Inflammatory macrophage treated with lipopolysaccharide for 4 hours (primary cell): ENCODE data around the gene TCF4.

ENCODE experiments used
- DNase-seq: peaks from one replicate; pipeline ENCODE4 v3.0.0-alpha.2; 2020

The TCF4 gene

GRCh38 chr18:55430026-55430425 is 158.0 kb downstream of the TCF4 start:
- no peak for DNase-seq

DNA sequence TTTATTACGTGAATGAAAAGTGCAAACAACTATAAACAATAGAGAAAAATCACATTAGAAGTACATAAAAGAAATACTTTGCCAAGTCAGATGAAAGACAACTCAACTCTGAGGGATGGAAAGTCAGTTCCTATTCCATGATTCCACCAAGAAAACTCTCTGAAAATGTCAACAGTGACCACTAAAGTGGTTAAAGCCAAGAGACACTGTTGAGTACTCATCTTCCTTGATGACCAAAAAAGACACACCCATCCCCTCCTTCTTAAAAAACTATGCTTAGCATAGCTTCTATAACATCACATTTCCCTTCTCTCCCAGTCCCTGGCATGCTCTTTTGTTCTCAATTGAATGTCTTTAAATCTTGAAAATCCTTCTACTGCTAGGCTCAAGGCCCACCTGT is 160.0 kb downstream of the TCF4 start:
- no peak for DNase-seq

DNA sequence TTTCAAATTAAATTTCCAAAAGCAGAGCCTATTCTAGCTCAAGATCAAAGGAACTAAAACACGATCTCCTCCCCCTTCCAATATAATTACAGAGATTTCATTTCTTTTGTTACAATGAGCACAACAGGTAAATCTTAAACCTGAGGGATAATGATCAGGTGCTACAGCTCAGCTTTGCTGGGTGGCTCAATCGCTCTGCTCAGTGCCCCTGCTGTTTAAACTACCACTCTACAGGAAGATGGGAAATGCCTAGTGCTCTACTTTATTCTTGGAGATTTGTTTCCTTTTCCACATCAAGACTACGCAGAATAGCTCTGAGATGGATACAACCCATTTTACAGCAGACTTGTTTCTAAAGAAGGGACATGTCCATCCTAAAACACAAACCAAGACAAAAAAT is 162.3 kb downstream of the TCF4 start:
- no peak for DNase-seq

- DNase-seq: no peak
Observed at GRCh38 chr18:55422456-55423180, 165.4 kb downstream of the TCF4 start.

- DNase-seq: no peak
Observed at GRCh38 chr18:55421615-55422419, 166.2 kb downstream of the TCF4 start.

GRCh38 chr18:55421308-55421614 is 166.7 kb downstream of the TCF4 start:
- DNase-seq: no peak

- peak; percentile 35 for DNase-seq
Observed at GRCh38 chr18:55420665-55421307, 167.2 kb downstream of the TCF4 start.

- DNase-seq: no peak
Observed at GRCh38 chr18:55419947-55420664, 167.9 kb downstream of the TCF4 start.

DNA sequence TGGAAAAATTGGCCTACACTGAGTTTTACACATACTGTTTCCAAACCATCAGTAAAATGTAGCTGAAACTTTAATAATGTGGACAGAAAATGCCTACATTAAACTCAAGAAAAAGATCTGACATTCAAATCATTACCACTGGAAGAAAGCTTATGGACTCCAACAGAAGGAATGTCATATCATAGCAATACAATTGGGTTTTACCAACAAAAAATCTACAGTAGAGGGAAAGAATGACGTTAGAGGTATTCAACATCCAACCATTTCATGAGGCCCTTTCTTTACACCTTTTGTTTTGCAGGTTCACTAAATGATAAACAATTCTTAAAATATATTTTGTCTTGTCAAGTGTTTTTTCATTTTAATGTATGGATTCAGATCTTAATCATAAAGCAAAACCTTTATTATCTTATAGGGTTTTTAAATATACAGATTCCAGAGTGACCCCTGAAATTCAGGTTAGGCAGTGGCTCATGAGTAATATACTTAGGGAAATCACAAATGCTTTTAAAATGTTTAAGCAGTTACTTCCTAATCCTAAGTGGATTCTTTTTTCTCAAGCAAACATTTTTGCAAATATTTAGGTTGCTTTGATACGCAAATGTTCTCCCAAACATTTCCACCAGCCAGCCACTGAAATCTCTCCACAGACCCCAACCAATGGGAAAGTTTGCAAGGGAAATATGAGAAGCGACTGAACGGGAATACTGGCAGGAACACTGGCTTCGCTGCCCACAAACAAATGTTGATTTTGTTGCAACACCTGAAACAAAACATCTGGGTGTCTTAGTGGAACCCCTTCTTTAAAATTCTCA is 168.7 kb downstream of the TCF4 start:
- DNase-seq: no peak

- no peak for DNase-seq
Observed at GRCh38 chr18:55418439-55418838, 169.6 kb downstream of the TCF4 start.

DNA sequence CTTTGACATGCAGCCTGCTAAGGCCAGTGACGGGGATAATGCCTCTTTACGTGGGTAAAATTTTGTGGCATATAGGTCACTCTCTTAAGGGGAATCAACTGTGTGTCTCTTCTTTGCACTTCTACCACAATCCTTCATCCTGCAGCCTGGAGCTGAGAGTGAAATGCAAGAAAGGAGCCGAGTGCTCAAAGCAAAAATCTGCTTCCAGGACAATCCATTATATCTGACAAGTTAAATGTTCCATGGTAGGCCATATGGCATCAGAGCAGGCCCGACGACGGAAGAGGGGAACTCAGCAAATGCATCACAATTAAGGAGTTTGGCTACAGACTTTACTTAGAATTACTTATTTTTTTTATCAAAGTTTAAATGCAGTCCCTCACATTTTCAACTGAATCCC is 171.2 kb downstream of the TCF4 start:
- no peak for DNase-seq

- DNase-seq: peak; percentile 75
Observed at GRCh38 chr18:55415258-55415871, 172.6 kb downstream of the TCF4 start.

GRCh38 chr18:55414475-55414874 is 173.5 kb downstream of the TCF4 start:
- DNase-seq: no peak

GRCh38 chr18:55413474-55413873 is 174.5 kb downstream of the TCF4 start:
- DNase-seq: no peak

DNA sequence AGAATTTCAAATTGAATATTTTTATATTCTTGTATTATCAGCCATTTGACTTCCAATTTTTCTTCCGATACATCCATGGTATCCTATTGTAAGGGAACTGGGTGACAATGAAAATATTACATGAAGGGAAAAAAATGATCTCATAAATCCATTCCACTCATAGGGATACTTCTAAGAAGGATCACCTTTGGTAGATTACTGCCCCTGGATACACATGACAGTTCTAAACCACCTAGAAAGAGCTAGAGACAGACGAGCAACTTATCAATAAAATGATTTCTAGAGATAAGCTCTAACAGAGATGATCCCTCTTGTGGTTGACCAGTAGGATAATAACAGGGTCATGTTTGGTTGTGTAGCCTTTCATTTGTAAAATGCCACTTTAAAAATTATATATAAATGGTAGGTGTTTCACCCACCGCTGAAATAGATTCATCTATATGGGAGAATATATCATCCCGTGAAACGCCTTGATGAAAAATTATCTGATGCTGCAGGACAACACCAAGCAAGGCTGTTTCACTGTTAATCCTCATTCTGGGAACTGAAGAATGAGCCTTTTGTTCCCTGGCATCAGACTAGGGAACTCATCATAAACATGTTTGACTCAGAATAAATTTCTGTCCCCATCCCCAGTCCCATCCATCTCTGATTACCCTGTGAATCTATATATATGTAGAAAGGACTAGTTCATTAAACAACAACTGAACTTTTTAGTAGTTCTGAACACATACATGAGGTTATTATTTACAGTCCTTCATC is 180.0 kb downstream of the TCF4 start:
- no peak for DNase-seq

GRCh38 chr18:55407191-55407590 is 180.8 kb downstream of the TCF4 start:
- DNase-seq: no peak

GRCh38 chr18:55406451-55406991 is 181.5 kb downstream of the TCF4 start:
- no peak for DNase-seq

DNA sequence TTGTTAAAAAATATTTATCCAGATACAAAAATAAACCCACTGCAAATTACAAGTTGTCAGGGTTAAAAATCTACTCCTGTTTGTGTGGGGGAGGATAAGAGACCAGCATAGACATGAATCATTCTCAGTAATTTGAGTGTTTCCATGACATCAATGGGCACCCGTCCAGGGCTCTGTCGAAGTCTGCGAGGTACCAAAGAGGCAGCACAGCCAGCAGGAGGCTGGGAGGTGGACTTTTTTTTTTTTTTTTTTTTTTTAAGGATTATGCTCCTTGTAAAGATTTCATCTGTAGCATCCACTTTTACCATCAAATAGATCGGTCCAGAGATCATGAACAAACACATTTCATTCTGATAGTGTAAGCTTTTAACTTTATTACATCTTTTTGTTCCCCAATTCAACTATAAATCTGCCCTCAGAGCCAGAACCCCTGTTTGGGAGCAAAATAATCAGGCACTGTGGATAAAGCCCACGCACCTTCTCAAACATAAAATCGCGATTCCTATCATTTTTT is 182.0 kb downstream of the TCF4 start:
- DNase-seq: no peak

GRCh38 chr18:55405475-55405874 is 182.5 kb downstream of the TCF4 start:
- no peak for DNase-seq

- DNase-seq: no peak
Observed at GRCh38 chr18:55404832-55405465, 183.0 kb downstream of the TCF4 start.
